Lower leg skin (tissue), 4 donors: ENCODE results near the gene WDR47. TPM values are rescaled to one million over a fixed set of nuclear protein-coding genes. Genes with fewer than 3 reads are reported as not detected.

Experiments
- DNase-seq, 2 donors: peaks; one replicate each; pipeline ENCODE4 v3.0.0-alpha.2; 2019; ENCODE audit warnings: low spot score in 2 of 2
- H3K4me3 ChIP-seq: fragments of 200-600 bp; sonication (generic); 2 replicates; pipeline ENCODE4 v1.5.1; 2017; ENCODE audit warnings: mild to moderate bottlenecking, low read depth; ENCODE audit not compliant: poor library complexity, severe bottlenecking
- CTCF ChIP-seq, 3 donors: fragments of 450-650 bp; IDR thresholded peaks; one replicate each; pipeline ENCODE4 v1.5.1; 2016; ENCODE audit warnings: antibody characterized with exemption in 3 of 3, mild to moderate bottlenecking in 3 of 3, moderate library complexity in 2 of 3
- POLR2A ChIP-seq, 2 donors: fragments of 450-650 bp; IDR thresholded peaks; one replicate each; pipeline ENCODE4 v1.6.1; 2016 to 2017; ENCODE audit warnings: antibody characterized with exemption in 2 of 2, mild to moderate bottlenecking in 1 of 2, moderate library complexity in 1 of 2
- WGBS, 2 donors: methylation state at CpG; one replicate each; pipeline ENCODE4 v1.1.5; 2018; 5-methylcytosine and 5-hydroxymethylcytosine counted together
- intact Hi-C: fragments of 100-400 bp; cut with DNase I; formaldehyde crosslinking; loops from one replicate; pipeline ENCODE4 v1.15.0; 2023; ENCODE audit warnings: low total_unique reads
- total RNA-seq, 4 donors: library from RNA; depleted of rRNA; stranded (reverse); fragments of >200 nt; gene quantifications; one replicate each; pipeline ENCODE4 v1.1.0, GENCODE V29; 2016

The WDR47 gene
- total RNA-seq, 4 donors from 2014 or later = 44.3 to 75.3 (median 49.0) TPM

GRCh38 chr1:109083923-109084322 is 42.0 kb upstream of the WDR47 start:
- H3K4me3 ChIP-seq = no peak overlapping the region
- no peak for DNase-seq
- 44 to 86% methylated on average over 1 of the region's 1 CpG for WGBS, 2 donors
- intact Hi-C loops = no loop called here
- TF ChIP-seq CTCF (IDR thresholded peaks at IDR 0.05) = no peak
- TF ChIP-seq POLR2A (IDR thresholded peaks at IDR 0.05) = no peak

GRCh38 chr1:109083501-109083900 is 41.6 kb upstream of the WDR47 start:
- no peak for DNase-seq
- TF ChIP-seq POLR2A (IDR thresholded peaks at IDR 0.05) (no peak), CTCF (IDR thresholded peaks at IDR 0.05) (no peak)
- intact Hi-C loops = no loop called here
- whole genome bisulfite sequencing, 2 donors = 79 to 89% methylated on average over 3 of the region's 3 CpGs
- H3K4me3 ChIP-seq = no peak overlapping the region

- 57 to 60% methylated on average over 5 of the region's 5 CpGs for WGBS, 2 donors
- no peak for TF ChIP-seq CTCF (IDR thresholded peaks at IDR 0.05)
- TF ChIP-seq POLR2A (IDR thresholded peaks at IDR 0.05) = no peak
- no peak for DNase-seq
- no peak overlapping the region for H3K4me3 ChIP-seq
- intact Hi-C loops = no loop called here
Measured at GRCh38 chr1:109080441-109081082, 38.7 kb upstream of the WDR47 start.

GRCh38 chr1:109079240-109079622 is 37.3 kb upstream of the WDR47 start:
- no peak for DNase-seq
- WGBS, 2 donors = 98 to 100% methylated on average over 2 of the region's 2 CpGs
- intact Hi-C loops = no loop called here
- no peak overlapping the region for H3K4me3 ChIP-seq
- no peak for TF ChIP-seq POLR2A (IDR thresholded peaks at IDR 0.05)
- TF ChIP-seq CTCF (IDR thresholded peaks at IDR 0.05) = no peak

- intact Hi-C loops = no loop called here
- 88 to 89% methylated on average over 1 of the region's 1 CpG for WGBS, 2 donors
Measured at GRCh38 chr1:109078317-109078716, 36.4 kb upstream of the WDR47 start.

More at GRCh38 chr1:109078317-109078716, 36.4 kb upstream of the WDR47 start:
- H3K4me3 ChIP-seq = no peak overlapping the region
- no peak for TF ChIP-seq CTCF (IDR thresholded peaks at IDR 0.05)
- TF ChIP-seq POLR2A (IDR thresholded peaks at IDR 0.05) = no peak
- DNase-seq = no peak
